Breast epithelium (tissue), 4 donors: ENCODE data around the gene RUVBL1. TPM values are rescaled to one million over a fixed set of nuclear protein-coding genes. Genes with fewer than 3 reads are reported as not detected.

ENCODE experiments used
- DNase-seq, 2 donors: peaks; one replicate each; pipeline ENCODE4 v3.0.0-alpha.2; 2019; ENCODE audit warnings: low spot score in 2 of 2
- H3K27ac ChIP-seq, 2 donors: fragments of 200-600 bp; sonication (generic) in 1 of 2; one replicate each; pipeline ENCODE4 v1.5.1; 2016 to 2019; ENCODE audit warnings: mild to moderate bottlenecking in 1 of 2
- H3K27me3 ChIP-seq, 2 donors: fragments of 200-600 bp; sonication (generic) in 1 of 2; one replicate each; pipeline versions ENCODE4 v1.5.1 to v1.6.0; 2017 to 2019; ENCODE audit warnings: control low read depth in 1 of 2, mild to moderate bottlenecking in 1 of 2
- H3K36me3 ChIP-seq: fragments of 200-600 bp; one replicate; pipeline ENCODE4 v1.5.1; 2019
- H3K4me1 ChIP-seq, 2 donors: fragments of 200-600 bp; sonication (generic); one replicate each; pipeline ENCODE4 v1.5.1; 2016 to 2019; ENCODE audit warnings: control low read depth in 1 of 2
- H3K4me3 ChIP-seq, 3 donors: fragments of 200-600 bp; sonication (generic); 1 replicate in 2 of 3; 2 replicates in 1 of 3; pipeline ENCODE4 v1.5.1; 2016 to 2019; ENCODE audit warnings: mild to moderate bottlenecking in 3 of 3, moderate library complexity in 2 of 3
- H3K9me3 ChIP-seq, 2 donors: fragments of 200-600 bp; sonication (generic) in 1 of 2; one replicate each; pipeline ENCODE4 v1.5.1; 2016 to 2019; ENCODE audit warnings: control low read depth in 1 of 2
- POLR2A ChIP-seq: fragments of 450-650 bp; IDR thresholded peaks from one replicate; pipeline ENCODE4 v1.6.1; 2016; ENCODE audit warnings: antibody characterized with exemption, mild to moderate bottlenecking, moderate library complexity
- POLR2AphosphoS5 ChIP-seq, 3 donors: sonication (generic); formaldehyde crosslinking; IDR thresholded peaks; one replicate each; pipeline ENCODE4 v1.6.1; 2017; ENCODE audit warnings: antibody characterized with exemption in 3 of 3
- intact Hi-C: fragments of 100-400 bp; cut with DNase I; formaldehyde crosslinking; loops from one replicate; pipeline ENCODE4 v1.15.1; 2023; ENCODE audit warnings: low total_unique reads
- total RNA-seq, 3 donors: library from RNA; depleted of rRNA; stranded (reverse); fragments of >200 nt; gene quantifications; one replicate each; pipeline ENCODE4 v1.1.0, GENCODE V29; 2016
- TF ChIP-seq, protein P1 (sequence below), 3 donors: fragments of 450-650 bp; IDR thresholded peaks; one replicate each; pipeline ENCODE4 v1.5.1; 2016 to 2017; ENCODE audit warnings: antibody characterized with exemption in 3 of 3, mild to moderate bottlenecking in 3 of 3, moderate library complexity in 3 of 3

Gene RUVBL1
- total RNA-seq, 3 donors from 2014 or later, result 17.8 to 50.5 (median 36.0) TPM

- Histone ChIP-seq H3K27ac (peak overlapping the region in 1 of 2 donors; percentile 48), H3K27me3 (no peaks in the 10 kb centered on the region), H3K4me1 (no peaks in the 10 kb centered on the region), H3K36me3 (peaks cover 4% of the 10 kb centered on the region), H3K9me3 (no peaks in the 10 kb centered on the region), H3K4me3 (no peak overlapping the region)
- DNase-seq, result no peak
- intact Hi-C loops, result no loop called here
- TF ChIP-seq, protein P1, sequence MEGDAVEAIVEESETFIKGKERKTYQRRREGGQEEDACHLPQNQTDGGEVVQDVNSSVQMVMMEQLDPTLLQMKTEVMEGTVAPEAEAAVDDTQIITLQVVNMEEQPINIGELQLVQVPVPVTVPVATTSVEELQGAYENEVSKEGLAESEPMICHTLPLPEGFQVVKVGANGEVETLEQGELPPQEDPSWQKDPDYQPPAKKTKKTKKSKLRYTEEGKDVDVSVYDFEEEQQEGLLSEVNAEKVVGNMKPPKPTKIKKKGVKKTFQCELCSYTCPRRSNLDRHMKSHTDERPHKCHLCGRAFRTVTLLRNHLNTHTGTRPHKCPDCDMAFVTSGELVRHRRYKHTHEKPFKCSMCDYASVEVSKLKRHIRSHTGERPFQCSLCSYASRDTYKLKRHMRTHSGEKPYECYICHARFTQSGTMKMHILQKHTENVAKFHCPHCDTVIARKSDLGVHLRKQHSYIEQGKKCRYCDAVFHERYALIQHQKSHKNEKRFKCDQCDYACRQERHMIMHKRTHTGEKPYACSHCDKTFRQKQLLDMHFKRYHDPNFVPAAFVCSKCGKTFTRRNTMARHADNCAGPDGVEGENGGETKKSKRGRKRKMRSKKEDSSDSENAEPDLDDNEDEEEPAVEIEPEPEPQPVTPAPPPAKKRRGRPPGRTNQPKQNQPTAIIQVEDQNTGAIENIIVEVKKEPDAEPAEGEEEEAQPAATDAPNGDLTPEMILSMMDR (IDR thresholded peaks at IDR 0.05), result no peak
- TF ChIP-seq POLR2A (no peak), POLR2AphosphoS5 (IDR thresholded peaks at IDR 0.05) (no peak)
Measured at GRCh38 chr3:128073807-128074206, 49.8 kb downstream of the RUVBL1 start.

DNA sequence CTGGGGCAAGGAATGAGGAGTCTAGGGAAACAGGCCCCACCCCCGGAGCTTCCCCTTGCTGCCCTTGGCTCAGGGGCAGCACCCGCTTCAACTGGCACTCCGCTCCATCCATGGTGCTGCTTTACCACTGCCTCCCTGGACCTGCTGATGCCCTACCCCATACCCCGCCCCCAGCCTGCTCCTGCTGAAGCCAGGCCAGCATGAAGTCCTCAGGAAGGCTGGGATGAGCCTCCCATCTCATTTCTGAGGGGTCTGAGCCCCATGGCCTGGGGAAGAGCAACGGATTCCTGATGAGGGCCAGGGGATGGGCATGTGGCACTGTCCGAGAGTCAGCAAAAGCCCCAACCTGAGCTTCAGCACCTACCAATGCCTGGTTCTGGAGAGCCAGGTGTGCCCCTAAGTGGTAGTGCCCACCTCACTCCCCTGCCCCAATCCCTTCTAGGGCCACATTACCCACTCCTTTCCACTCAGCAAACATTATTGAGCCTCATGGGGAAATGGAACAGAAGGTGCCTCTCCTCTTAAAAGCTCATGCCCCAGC is 50.4 kb downstream of the RUVBL1 start:
- H3K27ac ChIP-seq, result peak overlapping the region in 1 of 2 donors; percentile 48
- no peaks in the 10 kb centered on the region for H3K9me3 ChIP-seq
- H3K4me1 ChIP-seq, result no peaks in the 10 kb centered on the region
- no peak for TF ChIP-seq POLR2A
- TF ChIP-seq POLR2AphosphoS5 (IDR thresholded peaks at IDR 0.05), result no peak
- TF ChIP-seq, protein P1 (IDR thresholded peaks at IDR 0.05), result no peak
- H3K27me3 ChIP-seq, result no peaks in the 10 kb centered on the region
- H3K36me3 ChIP-seq, result peaks cover 4% of the 10 kb centered on the region
- no peak overlapping the region for H3K4me3 ChIP-seq
- no peak for DNase-seq
- intact Hi-C loops, result no loop called here

DNA sequence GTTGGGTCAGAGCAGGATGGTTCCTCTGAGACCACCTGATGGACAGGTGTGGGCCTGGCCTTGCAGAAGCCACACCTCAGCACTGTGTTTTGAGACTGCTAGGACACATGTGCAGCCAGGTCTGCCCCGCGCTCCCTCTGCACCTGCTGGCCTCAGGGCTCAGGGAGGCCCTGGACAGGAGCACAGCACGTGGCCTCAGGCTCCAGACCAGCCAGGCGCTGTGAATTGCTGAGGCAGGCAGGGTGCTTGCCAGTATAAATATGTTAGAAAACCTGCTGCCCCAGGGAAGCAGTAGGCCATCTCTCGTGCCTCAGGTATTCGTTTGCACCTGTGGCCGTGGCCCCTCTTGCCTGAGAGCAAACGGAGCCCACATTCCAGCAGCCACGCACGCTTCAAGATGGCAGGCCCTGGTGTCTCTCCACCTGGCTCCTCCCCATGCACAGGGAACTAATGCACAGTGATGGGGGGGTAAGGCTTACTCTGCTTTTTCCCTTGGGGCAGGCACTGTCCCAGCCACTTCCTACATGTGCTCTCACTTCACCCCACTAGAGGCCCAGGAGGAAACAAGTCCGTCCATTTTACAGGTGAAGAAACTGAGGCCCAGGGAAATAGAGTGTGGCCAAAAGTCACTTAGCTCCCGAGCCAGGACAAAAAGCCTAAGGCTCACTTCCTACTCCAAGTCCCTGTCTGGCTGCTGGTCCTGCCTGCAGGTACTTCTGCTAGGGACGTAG is 51.0 kb downstream of the RUVBL1 start:
- no peak for DNase-seq
- intact Hi-C loops, result no loop called here

DNA sequence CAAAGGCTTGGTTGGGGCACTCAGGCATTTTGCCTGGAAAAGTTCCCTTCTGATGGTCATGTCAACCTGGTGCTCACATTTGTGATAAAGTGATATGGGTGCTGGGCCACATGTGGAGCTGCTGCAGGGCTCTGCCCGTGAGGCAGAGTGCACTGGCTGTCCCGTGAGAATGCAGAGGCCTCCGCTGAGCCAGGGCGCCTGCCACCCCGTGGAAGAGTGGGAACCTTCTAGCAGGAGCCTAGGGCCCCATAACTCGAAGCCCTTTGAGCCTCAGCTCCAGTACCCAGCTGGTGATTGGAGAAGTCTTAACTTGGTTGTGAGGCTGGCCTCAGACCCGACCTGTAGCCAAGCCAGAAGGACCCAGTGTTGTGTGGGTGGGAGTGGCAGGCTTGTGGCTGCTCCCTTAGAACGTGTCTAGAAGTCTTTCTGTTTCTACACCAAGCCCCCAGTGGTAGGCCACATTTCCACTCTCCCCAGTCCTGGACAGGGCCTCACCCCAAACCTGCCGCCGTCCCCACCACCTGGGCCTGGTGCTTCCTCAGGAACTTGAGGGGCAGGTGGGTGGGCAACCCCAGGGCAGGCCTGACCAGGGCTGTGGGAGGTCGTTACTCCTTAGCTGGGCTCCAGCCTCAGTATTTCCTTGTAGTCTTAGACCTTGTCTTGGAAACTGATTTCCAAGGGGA is 51.7 kb downstream of the RUVBL1 start:
- intact Hi-C loops, result no loop called here
- TF ChIP-seq, protein P1 (IDR thresholded peaks at IDR 0.05), result no peak
- TF ChIP-seq POLR2AphosphoS5 (IDR thresholded peaks at IDR 0.05) (no peak), POLR2A (no peak)
- H3K4me3 ChIP-seq, result no peak overlapping the region
- H3K27me3 ChIP-seq, result no peaks in the 10 kb centered on the region
- H3K4me1 ChIP-seq, result no peaks in the 10 kb centered on the region
- no peaks in the 10 kb centered on the region for H3K9me3 ChIP-seq
- H3K36me3 ChIP-seq, result peaks cover 4% of the 10 kb centered on the region
- DNase-seq, result no peak
- no peak overlapping the region for H3K27ac ChIP-seq

More for the DNA sequence above, 51.0 kb downstream of the RUVBL1 start:
- Histone ChIP-seq H3K36me3 (peaks cover 4% of the 10 kb centered on the region), H3K4me1 (no peaks in the 10 kb centered on the region), H3K27ac (peak overlapping the region in 1 of 2 donors; percentile 48), H3K4me3 (no peak overlapping the region), H3K27me3 (no peaks in the 10 kb centered on the region), H3K9me3 (no peaks in the 10 kb centered on the region)
- TF ChIP-seq, protein P1 (IDR thresholded peaks at IDR 0.05), result no peak
- TF ChIP-seq POLR2A (no peak), POLR2AphosphoS5 (IDR thresholded peaks at IDR 0.05) (no peak)
